Activated B cell treated with CpG ODN at 0.5 μM for 24 hours (primary cell): ENCODE measurements around the gene PPP2R3A. TPM values are rescaled to one million over a fixed set of nuclear protein-coding genes. Genes with fewer than 3 reads are reported as not detected.

Source experiments
- ATAC-seq: fragments of 200-7000 bp; cut with Tn5 transposase; one replicate; pipeline ENCODE4 v1.10.0; 2021; ENCODE audit warnings: low read depth, mild to moderate bottlenecking, moderate library complexity
- CTCF ChIA-PET: fragments of 350-600 bp; sonication (Branson Sonifier 250); formaldehyde crosslinking; loops from one replicate; lab custom pipeline; 2021; ENCODE audit warnings: antibody characterized with exemption; lab: Charles Lee
- POLR2A ChIA-PET: fragments of 350-600 bp; sonication (Branson Sonifier 250); formaldehyde crosslinking; loops from one replicate; lab custom pipeline; 2021; ENCODE audit warnings: antibody characterized with exemption; lab: Charles Lee
- DNase-seq: peaks from one replicate; pipeline ENCODE4 v3.0.0; 2022
- H3K27ac Mint-ChIP-seq: one replicate; pipeline ENCODE4 v1.8.0; 2020; ENCODE audit warnings: mixed read lengths
- H3K27me3 Mint-ChIP-seq: one replicate; pipeline ENCODE4 v1.8.0; 2021; ENCODE audit warnings: mixed read lengths
- H3K36me3 Mint-ChIP-seq: one replicate; pipeline ENCODE4 v1.8.0; 2021; ENCODE audit warnings: low read depth, mixed read lengths
- H3K4me1 Mint-ChIP-seq: one replicate; pipeline ENCODE4 v1.8.0; 2021; ENCODE audit warnings: mixed read lengths
- H3K4me3 Mint-ChIP-seq: one replicate; pipeline ENCODE4 v1.8.0; 2020; ENCODE audit warnings: mild to moderate bottlenecking, mixed read lengths
- H3K9me3 Mint-ChIP-seq: one replicate; pipeline ENCODE4 v1.8.0; 2020; ENCODE audit warnings: mixed read lengths
- CTCF ChIP-seq: fragments of 200-600 bp; IDR thresholded peaks from one replicate; pipeline ENCODE4 v1.8.0; 2022; ENCODE audit warnings: antibody characterized with exemption, mild to moderate bottlenecking
- intact Hi-C: fragments of 100-400 bp; cut with micrococcal nuclease; formaldehyde crosslinking; loops from one replicate; pipeline ENCODE4 v1.15.1; 2024
- total RNA-seq: library from RNA; stranded (reverse); gene quantifications from 2 replicates; pipeline ENCODE4 v1.2.3, GENCODE V29; 2022

The PPP2R3A gene
- total RNA-seq, 1 donor from 2014 or later = 0.11 TPM

- ATAC-seq = no peak
- DNase-seq = no peak
- TF ChIP-seq CTCF = no peak
- POLR2A ChIA-PET = no interaction called here
- CTCF ChIA-PET = no interaction called here
- H3K4me3 Mint-ChIP-seq = no peak overlapping the region
- no peaks in the 10 kb centered on the region for H3K4me1 Mint-ChIP-seq
- intact Hi-C loops = loop anchor here (5.0 kb wide), 1 partner anchor 128 kb away; no protein-coding TSS in a partner anchor
- H3K27me3 Mint-ChIP-seq = peaks cover 12% of the 10 kb centered on the region
- no peaks in the 10 kb centered on the region for H3K36me3 Mint-ChIP-seq
- no peaks in the 10 kb centered on the region for H3K9me3 Mint-ChIP-seq
- H3K27ac Mint-ChIP-seq = no peak overlapping the region
These were observed 79.6 kb downstream of the PPP2R3A start for GRCh38 chr3:136044980-136045745.

GRCh38 chr3:136048068-136048467, 82.5 kb downstream of the PPP2R3A start:
- no peak for TF ChIP-seq CTCF
- no peak for DNase-seq
- Mint-ChIP-seq H3K9me3 (no peaks in the 10 kb centered on the region), H3K4me1 (no peaks in the 10 kb centered on the region), H3K4me3 (no peak overlapping the region), H3K36me3 (no peaks in the 10 kb centered on the region), H3K27ac (no peak overlapping the region), H3K27me3 (peaks cover 10% of the 10 kb centered on the region)
- ChIA-PET POLR2A (no interaction called here), CTCF (no interaction called here)
- ATAC-seq = no peak
- intact Hi-C loops = no loop called here

- no peak for ATAC-seq
- no peak for TF ChIP-seq CTCF
- H3K36me3 Mint-ChIP-seq = no peaks in the 10 kb centered on the region
- intact Hi-C loops = no loop called here
- no peak for DNase-seq
- no peaks in the 10 kb centered on the region for H3K9me3 Mint-ChIP-seq
- no peak overlapping the region for H3K27ac Mint-ChIP-seq
- CTCF ChIA-PET = no interaction called here
- no peak overlapping the region for H3K4me3 Mint-ChIP-seq
- POLR2A ChIA-PET = no interaction called here
- no peaks in the 10 kb centered on the region for H3K4me1 Mint-ChIP-seq
- H3K27me3 Mint-ChIP-seq = peaks cover 13% of the 10 kb centered on the region
These were observed 84.7 kb downstream of the PPP2R3A start for GRCh38 chr3:136050250-136050649.

GRCh38 chr3:136055491-136055890, 90.0 kb downstream of the PPP2R3A start:
- Mint-ChIP-seq H3K36me3 (no peaks in the 10 kb centered on the region), H3K9me3 (peaks cover 5% of the 10 kb centered on the region), H3K27me3 (peaks cover 34% of the 10 kb centered on the region), H3K27ac (no peak overlapping the region), H3K4me3 (no peak overlapping the region), H3K4me1 (no peaks in the 10 kb centered on the region)
- ChIA-PET POLR2A (no interaction called here), CTCF (no interaction called here)
- no peak for TF ChIP-seq CTCF
- intact Hi-C loops = no loop called here
- no peak for ATAC-seq
- no peak for DNase-seq

GRCh38 chr3:136067211-136067610, 101.7 kb downstream of the PPP2R3A start:
- CTCF ChIA-PET = interaction anchor here (1.3 kb wide), 1 partner anchor 24 kb away, joined by 3 read pairs; no protein-coding TSS in a partner anchor
- Mint-ChIP-seq H3K4me1 (no peaks in the 10 kb centered on the region), H3K27me3 (peaks cover under 1% of the 10 kb centered on the region), H3K36me3 (no peaks in the 10 kb centered on the region), H3K27ac (no peak overlapping the region), H3K4me3 (no peak overlapping the region), H3K9me3 (no peaks in the 10 kb centered on the region)
- ATAC-seq (no peak), DNase-seq (no peak)
- intact Hi-C loops = no loop called here
- POLR2A ChIA-PET = no interaction called here
- TF ChIP-seq CTCF = no peak
